ENCODE data around the gene SLC18A3.

The SLC18A3 gene

DNA sequence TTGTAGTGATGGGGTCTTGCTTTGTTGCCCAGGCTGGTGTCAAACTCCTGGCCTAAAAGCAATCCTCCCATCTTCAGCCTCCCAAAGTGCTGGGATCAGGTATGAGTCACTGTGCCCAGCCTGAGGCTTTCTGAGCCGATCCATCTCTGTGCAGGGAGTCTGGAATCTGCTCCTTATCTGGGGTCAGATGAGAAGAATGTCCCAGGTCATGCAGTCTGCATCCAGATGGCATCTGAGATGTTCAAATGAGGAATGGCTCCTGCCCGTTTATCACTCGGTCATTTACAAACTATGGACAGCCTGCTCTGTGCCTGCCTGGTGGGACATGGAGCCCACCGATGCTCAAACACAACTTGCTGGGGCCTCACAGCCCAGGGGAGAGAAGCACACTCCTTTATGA, 11.1 kb upstream of the SLC18A3 start:
- peak; percentile 50 for DNase-seq (ENCODE audit: low read depth)
- no peak overlapping the region for H3K4me3 ChIP-seq (ENCODE audit: low read depth, low read length)
- TF ChIP-seq, protein P1, sequence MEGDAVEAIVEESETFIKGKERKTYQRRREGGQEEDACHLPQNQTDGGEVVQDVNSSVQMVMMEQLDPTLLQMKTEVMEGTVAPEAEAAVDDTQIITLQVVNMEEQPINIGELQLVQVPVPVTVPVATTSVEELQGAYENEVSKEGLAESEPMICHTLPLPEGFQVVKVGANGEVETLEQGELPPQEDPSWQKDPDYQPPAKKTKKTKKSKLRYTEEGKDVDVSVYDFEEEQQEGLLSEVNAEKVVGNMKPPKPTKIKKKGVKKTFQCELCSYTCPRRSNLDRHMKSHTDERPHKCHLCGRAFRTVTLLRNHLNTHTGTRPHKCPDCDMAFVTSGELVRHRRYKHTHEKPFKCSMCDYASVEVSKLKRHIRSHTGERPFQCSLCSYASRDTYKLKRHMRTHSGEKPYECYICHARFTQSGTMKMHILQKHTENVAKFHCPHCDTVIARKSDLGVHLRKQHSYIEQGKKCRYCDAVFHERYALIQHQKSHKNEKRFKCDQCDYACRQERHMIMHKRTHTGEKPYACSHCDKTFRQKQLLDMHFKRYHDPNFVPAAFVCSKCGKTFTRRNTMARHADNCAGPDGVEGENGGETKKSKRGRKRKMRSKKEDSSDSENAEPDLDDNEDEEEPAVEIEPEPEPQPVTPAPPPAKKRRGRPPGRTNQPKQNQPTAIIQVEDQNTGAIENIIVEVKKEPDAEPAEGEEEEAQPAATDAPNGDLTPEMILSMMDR (conservative IDR thresholded peaks at IDR 0.05; ENCODE audit: low read depth, low read length), result no peak

DNA sequence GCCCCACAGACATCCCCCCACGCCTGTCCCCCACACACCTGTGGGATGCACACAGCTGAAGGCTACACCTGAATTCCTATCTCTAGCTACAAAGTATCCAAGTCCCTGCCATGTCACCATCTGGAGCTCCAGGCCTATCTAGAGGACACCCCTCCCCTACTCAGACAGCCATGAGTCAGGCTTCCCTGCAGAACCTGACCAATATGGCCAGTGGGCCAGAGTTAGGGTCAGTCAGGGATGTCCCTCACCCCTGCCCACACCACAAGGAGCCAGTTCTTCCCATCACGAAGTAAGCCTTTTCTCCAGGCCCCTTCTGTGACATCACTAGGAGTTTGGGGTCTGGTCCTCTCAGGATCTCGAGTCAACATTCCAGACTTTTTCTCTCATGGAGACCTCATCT, 10.6 kb upstream of the SLC18A3 start:
- no peak for DNase-seq (ENCODE audit: low read depth)
- no peak overlapping the region for H3K4me3 ChIP-seq (ENCODE audit: low read depth, low read length)
- TF ChIP-seq, protein P1 (conservative IDR thresholded peaks at IDR 0.05; ENCODE audit: low read depth, low read length), result no peak

DNA sequence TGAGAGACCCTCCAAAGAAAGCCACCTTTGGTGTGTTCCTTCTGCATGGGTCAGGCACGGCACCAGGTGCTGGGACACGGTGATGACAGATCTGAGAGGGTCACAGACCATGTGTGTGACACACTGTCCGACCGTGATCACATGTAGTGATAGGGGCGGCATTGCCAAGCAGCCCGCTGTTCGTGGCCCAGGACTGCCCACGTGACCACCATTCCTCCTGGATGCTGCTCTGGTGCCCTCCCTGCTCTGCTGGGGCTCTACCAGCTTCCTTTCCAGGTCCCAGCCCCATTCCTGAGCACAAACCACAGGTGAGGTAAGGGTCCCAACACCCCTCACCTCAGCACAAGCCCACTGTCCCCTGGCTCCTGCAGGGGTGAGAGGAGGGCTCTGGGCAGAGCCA, 10.1 kb upstream of the SLC18A3 start:
- no peak overlapping the region for H3K4me3 ChIP-seq (ENCODE audit: low read depth, low read length)
- TF ChIP-seq, protein P1 (conservative IDR thresholded peaks at IDR 0.05; ENCODE audit: low read depth, low read length), result no peak
- DNase-seq (ENCODE audit: low read depth), result no peak

DNA sequence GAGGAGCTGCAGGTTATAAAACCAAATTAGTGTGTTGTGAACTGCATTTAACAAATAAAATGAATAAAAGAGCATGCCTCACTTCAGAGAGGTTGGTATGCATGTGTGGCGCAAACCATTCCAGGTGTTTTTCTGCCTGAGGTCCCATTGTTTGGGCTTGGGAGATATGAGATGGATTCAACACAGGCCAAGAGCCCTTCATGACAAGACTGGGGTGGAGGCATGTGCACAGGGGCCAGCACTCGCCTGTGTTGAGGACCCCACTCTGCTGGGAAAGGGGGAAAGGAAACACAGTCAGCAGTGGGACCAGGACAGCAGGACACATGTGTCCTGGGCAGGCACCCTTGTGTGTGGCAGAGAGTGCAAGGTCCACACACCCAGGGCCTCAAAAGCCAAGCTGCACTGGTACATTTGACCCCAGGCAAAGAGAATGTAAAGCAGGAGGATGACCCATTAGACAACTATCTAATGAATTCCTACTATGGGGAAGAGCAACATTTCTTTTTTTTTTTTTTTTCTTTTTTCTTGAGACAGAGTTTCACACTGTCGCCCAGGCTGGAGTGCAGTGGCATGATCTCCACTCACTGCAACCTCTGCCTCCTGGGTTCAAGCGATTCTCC, 9.2 kb upstream of the SLC18A3 start:
- no peak overlapping the region for H3K4me3 ChIP-seq (ENCODE audit: low read depth, low read length)
- peak; percentile 16 for DNase-seq (ENCODE audit: low read depth)
- TF ChIP-seq, protein P1 (conservative IDR thresholded peaks at IDR 0.05; ENCODE audit: low read depth, low read length), result no peak

DNA sequence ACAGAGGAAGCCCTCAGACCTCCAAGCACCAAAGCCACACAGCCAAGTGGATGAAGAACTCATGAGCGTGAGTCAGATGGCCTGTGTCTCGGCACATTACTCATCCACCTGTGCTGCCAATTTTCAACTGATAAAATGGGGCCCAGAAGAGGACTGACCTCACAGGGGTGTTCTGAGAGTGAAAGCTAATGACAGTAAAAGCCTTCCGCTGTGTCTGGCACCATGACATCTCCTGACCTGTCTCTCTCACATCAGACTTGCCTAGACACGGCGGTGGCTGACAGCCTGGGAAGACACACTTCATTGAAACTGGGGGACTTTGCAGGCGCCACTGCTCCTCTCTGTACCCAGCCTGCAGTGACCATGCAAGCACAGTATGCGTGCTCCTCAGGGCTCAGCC, 8.3 kb upstream of the SLC18A3 start:
- TF ChIP-seq, protein P1 (conservative IDR thresholded peaks at IDR 0.05; ENCODE audit: low read depth, low read length), result no peak
- peak; percentile 37 for DNase-seq (ENCODE audit: low read depth)
- no peak overlapping the region for H3K4me3 ChIP-seq (ENCODE audit: low read depth, low read length)

DNA sequence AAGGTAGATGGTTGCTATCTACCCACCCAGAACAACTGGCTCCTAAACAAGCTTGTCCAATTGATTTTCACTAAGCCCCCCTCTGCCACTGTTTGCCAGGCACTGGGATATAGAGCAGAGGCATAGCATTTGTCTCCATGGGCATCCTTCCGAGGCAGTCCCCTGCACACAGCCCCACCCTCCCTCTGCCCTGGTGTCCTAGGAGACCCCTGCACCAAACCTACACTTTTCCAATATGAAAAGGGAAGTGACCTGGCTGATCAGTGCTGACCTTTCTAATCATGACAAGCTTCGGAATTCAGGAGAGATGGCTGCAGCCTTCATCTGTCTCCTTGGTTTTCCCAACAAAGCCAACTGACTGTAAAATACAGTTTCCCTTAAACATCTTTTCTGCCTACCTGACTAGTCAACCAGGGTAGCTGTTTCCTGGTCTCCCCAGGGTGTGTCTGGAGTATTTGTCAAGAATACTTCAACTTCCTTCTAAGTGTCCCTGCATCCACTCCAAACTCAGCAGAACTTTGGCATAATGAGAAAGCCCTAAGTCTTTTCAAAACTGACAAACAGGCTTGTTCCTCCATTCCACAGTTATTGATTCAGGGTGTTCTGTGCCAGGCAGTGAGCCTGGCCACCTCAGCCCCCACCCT, 7.6 kb upstream of the SLC18A3 start:
- no peak overlapping the region for H3K4me3 ChIP-seq (ENCODE audit: low read depth, low read length)
- no peak for DNase-seq (ENCODE audit: low read depth)
- TF ChIP-seq, protein P1 (conservative IDR thresholded peaks at IDR 0.05; ENCODE audit: low read depth, low read length), result no peak
